GM12872 (cell line): ENCODE measurements around the gene EMC8.
A peak's percentile ranks its signal among the peaks of the same experiment; 100 is the strongest.

Source experiments
- TF ChIP-seq, protein P1 (sequence below): IDR thresholded peaks from 3 replicates; pipeline ENCODE4 v1.5.1; 2011; ENCODE audit warnings: low read depth, mild to moderate bottlenecking, low read length, moderate library complexity; ENCODE audit not compliant: insufficient read depth

EMC8 gene

DNA sequence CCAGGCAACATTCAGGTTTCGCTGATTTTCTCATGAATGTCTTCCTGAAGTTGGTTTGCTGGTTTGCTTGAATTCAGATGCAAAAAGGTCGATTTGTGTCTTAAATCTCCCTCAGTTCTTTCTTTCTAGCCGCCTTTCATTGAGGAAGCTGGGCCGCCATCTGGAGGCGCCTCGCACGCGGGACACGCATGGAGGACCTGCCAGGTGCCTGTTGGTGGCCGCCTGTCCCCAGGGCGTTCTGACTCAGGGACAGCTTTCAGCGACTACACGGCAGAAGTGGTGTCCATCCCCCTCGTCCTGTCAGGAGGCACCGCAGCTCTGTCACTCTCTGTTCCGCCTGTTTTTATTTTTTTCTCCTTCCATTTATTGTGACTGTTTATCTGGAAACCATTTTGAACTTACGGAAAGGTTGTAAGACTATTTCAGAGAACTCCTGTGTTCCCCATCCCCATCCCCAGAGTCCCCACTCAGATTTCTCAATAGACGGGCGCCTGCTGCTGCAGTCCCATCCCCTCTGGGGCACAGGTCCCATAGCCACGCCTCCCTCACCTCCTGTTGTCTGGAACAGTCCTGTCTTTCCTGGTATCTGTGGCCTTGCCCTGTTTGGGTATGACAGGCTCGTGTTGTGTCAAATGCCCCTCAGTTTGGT lies 33.4 kb upstream of the EMC8 start:
- TF ChIP-seq, protein P1, sequence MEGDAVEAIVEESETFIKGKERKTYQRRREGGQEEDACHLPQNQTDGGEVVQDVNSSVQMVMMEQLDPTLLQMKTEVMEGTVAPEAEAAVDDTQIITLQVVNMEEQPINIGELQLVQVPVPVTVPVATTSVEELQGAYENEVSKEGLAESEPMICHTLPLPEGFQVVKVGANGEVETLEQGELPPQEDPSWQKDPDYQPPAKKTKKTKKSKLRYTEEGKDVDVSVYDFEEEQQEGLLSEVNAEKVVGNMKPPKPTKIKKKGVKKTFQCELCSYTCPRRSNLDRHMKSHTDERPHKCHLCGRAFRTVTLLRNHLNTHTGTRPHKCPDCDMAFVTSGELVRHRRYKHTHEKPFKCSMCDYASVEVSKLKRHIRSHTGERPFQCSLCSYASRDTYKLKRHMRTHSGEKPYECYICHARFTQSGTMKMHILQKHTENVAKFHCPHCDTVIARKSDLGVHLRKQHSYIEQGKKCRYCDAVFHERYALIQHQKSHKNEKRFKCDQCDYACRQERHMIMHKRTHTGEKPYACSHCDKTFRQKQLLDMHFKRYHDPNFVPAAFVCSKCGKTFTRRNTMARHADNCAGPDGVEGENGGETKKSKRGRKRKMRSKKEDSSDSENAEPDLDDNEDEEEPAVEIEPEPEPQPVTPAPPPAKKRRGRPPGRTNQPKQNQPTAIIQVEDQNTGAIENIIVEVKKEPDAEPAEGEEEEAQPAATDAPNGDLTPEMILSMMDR = no peak

DNA sequence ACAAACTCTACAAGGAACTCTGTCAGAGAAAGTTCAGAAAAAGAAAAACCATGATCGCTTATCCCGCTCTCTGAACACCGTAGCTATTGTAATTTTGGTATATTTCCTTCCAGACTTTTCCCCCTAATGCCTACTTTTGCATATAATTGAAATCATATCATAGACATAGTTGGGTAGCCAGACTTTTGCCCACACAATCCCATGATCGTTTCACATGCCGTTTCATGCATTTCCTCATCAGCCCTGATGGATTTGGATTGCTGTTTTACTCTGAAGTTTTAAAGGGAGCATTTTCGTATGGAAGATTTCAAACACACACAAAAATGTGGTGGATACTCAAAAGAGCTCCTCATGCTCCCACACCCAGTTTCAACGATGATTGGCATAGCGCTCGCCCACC lies 31.5 kb upstream of the EMC8 start:
- TF ChIP-seq, protein P1 = no peak

- TF ChIP-seq, protein P1 = no peak
Measured at GRCh38 chr16:85829751-85830445, 30.6 kb upstream of the EMC8 start.

- TF ChIP-seq, protein P1 = no peak
Measured at GRCh38 chr16:85829171-85829719, 29.9 kb upstream of the EMC8 start.

- TF ChIP-seq, protein P1 = no peak
Measured at GRCh38 chr16:85828166-85828565, 28.8 kb upstream of the EMC8 start.

DNA sequence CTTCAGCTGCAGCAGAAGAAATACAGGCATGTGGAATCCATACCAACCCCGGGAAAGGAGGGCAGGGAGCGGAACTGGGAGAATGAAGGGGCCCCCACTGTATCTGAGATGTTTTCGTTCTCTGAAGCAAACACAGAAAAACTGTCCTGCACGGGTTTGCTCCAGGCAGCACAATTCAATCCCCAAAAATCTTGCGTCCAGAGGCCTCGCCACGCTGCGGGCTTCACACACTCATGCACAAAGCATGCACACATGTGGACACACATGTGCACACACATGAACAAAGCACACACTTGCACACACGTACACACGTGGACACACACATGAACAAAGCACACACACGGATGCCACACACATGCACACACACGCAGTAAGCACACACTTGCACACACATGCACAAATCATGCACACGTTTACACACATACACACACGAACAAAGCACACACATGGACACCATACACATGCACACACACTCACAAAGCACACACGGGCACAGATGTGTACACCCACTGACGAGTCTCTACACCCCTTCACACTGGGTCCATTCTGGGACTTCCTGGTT lies 27.4 kb upstream of the EMC8 start:
- TF ChIP-seq, protein P1 = no peak

GRCh38 chr16:85825326-85825725 lies 26.0 kb upstream of the EMC8 start:
- TF ChIP-seq, protein P1 = peak; percentile 51
